ENCODE data around the gene RYR1.
"Not testable (repeated sequence)": the region's sequence is repeated elsewhere in the genome, so short reads cannot be mapped to it uniquely, and the experiment has no call there.

Gene RYR1

GRCh38 chr19:38577826-38578225 lies 144.3 kb downstream of the RYR1 start:
- no peak for DNase-seq

DNA sequence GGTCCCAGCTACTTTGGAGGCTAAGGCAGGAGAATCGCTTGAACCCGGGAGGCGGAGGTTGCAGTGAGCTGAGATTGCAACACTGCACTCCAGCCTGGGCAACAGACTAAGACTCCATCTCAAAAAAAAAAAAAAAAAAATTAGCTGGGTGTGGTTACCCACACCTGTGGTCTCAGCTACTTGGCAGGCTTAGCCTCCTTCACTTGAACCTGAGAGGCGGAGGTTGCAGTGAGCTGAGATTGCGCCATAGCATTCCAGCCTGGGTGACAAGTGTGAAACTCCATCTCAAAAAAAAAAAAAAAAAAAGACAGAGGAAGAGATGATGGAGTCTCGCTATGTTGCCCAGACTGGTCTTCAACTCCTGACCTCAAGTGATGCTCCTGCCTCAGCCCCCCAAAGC lies 145.8 kb downstream of the RYR1 start:
- not testable (repeated sequence) for DNase-seq

DNA sequence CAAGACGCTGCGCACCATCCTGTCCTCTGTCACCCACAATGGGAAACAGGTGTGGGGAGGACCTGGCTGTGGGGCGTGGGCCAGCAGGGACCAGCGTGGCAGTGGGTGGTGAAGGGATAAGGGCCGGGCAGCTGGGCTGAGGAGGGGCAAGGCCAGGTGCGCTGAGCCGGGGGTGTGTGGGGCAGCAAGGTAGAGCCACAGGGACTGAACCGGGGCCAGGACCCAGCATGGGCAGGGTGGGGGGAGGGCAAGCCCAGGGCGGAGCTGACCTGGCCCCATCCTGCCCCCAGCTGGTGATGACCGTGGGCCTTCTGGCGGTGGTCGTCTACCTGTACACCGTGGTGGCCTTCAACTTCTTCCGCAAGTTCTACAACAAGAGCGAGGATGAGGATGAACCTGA lies 146.6 kb downstream of the RYR1 start:
- no peak for DNase-seq

GRCh38 chr19:38583219-38583984 lies 149.9 kb downstream of the RYR1 start:
- no peak for DNase-seq

DNA sequence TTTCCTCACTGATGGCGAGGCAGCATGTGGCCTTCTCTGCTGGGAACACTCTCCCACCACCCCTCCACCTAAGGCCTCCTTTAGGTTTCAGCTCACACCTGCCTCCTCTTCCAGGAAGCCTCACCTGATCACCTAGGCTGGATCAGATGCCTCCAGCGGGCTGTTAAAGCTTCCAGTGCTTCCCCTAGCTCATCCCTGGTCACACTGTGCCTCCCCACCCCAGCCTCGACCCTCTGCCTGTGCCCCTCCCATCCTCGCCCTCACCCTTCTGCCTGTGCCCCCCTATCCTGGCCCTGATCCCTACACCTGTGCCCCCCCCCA lies 150.5 kb downstream of the RYR1 start:
- no peak for DNase-seq

- DNase-seq, result no peak
Measured at GRCh38 chr19:38587562-38587961, 154.1 kb downstream of the RYR1 start.

- no peak for DNase-seq
Measured at GRCh38 chr19:38588041-38588440, 154.6 kb downstream of the RYR1 start.

- no peak for DNase-seq
Measured at GRCh38 chr19:38592940-38593339, 159.4 kb downstream of the RYR1 start.

GRCh38 chr19:38596057-38596981 lies 162.8 kb downstream of the RYR1 start:
- DNase-seq, result no peak

DNA sequence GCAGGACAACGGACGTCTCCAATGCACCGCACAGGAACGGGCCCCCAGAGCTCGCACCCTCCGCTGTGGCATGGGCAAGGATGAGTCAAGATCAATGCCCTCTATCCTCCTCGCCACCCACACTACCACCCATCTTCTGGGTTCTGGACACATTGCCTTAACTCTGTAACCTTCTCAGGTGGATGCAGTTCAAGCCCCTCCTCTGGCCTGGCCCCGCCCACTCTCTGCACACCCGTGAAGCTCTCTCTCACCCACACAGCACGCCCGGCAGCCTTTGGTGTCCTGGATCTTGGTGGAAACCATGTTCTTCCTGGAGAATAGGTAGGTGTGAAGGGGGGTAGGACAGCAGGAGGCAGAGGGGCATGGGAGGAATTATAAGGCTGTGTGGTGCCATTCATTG lies 163.6 kb downstream of the RYR1 start:
- DNase-seq, result no peak

- DNase-seq, result no peak
Measured at GRCh38 chr19:38599722-38600121, 166.2 kb downstream of the RYR1 start.

DNA sequence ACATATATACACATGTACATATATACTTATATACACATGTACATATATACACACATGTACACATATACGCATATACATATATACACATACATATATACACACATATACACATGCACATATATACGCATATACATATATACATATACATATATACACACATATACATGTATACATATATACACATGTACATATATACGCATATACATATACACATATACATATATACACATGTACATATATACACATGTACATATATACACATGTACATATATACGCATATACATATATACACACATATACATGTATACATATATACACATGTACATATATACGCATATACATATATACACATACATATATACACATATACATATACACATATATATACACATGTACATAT lies 169.4 kb downstream of the RYR1 start:
- not testable (repeated sequence) for DNase-seq

DNA sequence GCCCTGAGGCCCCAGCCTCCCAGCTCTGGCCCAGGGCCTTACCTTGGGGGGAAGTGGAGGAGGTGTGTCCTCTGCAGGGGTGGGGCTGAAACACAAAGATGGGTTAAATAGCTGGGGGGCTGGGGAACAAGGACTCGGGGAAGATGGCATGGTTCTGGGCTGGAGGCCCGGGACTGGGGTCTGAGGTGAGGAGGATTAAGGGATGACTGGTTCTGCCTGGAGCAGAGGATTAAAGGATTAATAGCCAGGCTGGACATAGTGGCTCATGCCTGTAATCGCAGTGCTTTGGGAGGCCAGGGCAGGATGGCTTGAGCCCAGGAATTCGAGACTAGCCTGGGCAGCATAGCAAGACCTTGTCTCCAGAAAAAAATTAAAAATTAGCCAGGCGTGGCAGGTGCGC lies 172.6 kb downstream of the RYR1 start:
- no peak for DNase-seq

DNA sequence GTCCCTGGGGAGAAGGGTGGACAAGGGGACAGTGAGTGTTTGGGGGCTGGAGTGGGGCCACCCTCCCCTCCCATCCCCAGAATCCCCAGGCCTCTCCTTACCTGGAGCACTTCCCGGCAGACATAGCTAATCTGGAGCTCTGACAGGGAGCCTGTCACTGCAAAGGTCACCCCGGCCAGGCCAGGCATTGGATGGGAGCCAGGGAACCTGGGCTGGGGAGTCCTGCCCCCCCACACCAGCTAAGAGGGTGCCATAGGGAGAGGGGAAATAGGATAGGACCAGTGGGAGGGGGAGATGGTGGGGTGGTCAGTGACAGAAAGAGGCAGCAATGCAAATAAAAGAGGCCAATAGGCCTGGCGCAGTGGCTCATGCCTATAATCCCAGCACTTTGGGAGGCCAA lies 180.8 kb downstream of the RYR1 start:
- no peak for DNase-seq

- DNase-seq, result no peak
Measured at GRCh38 chr19:38615007-38615581, 181.6 kb downstream of the RYR1 start.

GRCh38 chr19:38616265-38616664 lies 182.8 kb downstream of the RYR1 start:
- no peak for DNase-seq

DNA sequence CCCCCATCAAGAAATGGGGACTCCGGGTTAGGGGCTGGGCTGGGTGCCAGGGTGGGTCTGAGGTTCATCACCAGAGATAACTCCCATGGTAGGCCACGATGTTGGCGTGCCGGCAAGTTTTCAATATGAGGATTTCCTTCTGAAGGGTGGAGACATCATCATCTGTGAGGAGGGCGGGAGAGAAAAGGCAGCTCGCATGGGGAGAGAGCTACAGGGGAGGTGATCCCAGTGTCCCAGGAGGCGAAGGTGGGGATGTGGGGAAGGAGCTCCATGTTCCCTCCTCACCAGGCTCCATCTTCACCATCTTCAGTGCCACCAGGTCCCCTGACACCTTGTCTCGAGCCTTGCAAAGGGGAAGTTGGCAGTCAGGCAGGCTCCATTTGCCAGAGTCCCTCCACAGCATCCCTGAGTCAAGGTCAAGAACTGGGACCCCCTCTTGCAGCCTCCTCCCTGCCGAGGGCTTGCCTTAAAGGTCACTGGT lies 183.8 kb downstream of the RYR1 start:
- no peak for DNase-seq

- DNase-seq, result peak; percentile 59
Measured at GRCh38 chr19:38617764-38618589, 184.5 kb downstream of the RYR1 start, which contains the start of gene MAP4K1. TSS of gene MAP4K1 (minus strand) at chr19:38617953. CDS start at chr19:38617895, 58 bp downstream.

DNA sequence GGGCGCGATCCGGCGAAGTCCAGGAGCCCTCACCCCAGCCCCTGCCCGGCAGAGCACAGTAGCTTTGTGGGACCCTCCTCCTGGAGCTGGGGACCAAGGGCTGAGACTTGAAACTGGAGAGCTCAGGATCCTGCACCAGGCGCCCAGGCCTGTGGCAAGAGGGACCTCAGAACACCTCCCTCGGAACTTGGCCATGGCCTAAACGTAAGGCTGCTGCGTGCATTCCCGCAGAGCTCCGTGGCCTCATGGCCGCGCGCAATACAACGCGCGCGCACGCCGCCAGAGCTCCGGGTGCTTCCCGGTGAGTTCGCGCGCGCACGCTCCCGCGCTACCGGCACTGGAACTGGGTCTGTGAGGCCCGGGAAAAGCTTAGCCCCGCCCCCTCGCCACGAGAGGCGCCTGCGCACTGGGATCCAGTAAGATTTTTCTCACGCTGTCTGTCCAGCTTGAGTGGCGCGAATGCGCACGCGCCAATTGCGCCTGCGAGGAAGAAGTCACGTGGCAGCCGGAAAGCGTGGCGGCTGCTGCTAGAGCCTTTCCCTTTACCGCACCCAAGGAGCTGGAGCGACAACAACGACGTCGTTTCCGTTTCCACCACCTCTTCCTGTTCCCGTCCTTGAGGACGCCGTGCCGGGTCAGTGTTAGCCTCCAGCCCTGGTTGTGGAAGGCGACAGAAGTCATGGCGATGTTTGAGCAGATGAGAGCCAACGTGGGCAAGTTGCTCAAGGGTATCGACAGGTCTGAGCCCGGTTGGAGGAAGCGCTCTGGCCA lies 185.3 kb downstream of the RYR1 start, which contains the start of gene EIF3K:
Gene EIF3K, plus strand, starts transcription at position 599 of the 771 bp plus-strand sequence. Its CDS starts 81 bp downstream, at position 680.
- peak; percentile 97 for DNase-seq

GRCh38 chr19:38619361-38620174 lies 186.1 kb downstream of the RYR1 start:
- DNase-seq, result no peak

GRCh38 chr19:38624822-38625221 lies 191.3 kb downstream of the RYR1 start:
- DNase-seq, result no peak

Data from activated CD8-positive, alpha-beta memory T cell treated with anti-CD3 and anti-CD28 coated beads, Interleukin-2, amount 50 U/mL, for 4 hours (primary cell).